Kasumi-1 (cell line): ENCODE results near the gene HYKK.
"Not testable (repeated sequence)": the region's sequence is repeated elsewhere in the genome, so short reads cannot be mapped to it uniquely, and the experiment has no call there.

Experiments used
- DNase-seq, 2 experiments: peaks; one replicate each; lab custom pipeline; 2025; lab: John Stamatoyannopoulos, UW

Gene HYKK

GRCh38 chr15:78506971-78507830, at the start of gene HYKK:
HYKK (plus strand) TSS chr15:78507577; CDS start chr15:78513089, 5,512 bp downstream.
- peak; percentile 97 to 98 for DNase-seq

- no peak for DNase-seq
These were observed 46.6 kb upstream of the HYKK start for GRCh38 chr15:78460737-78461136.

- no peak for DNase-seq
These were observed 46.0 kb upstream of the HYKK start for GRCh38 chr15:78461171-78461888.

- no peak for DNase-seq
These were observed 38.3 kb upstream of the HYKK start for GRCh38 chr15:78469031-78469430.

GRCh38 chr15:78477295-78477694, 30.1 kb upstream of the HYKK start:
- no peak for DNase-seq

GRCh38 chr15:78479650-78480049, 27.7 kb upstream of the HYKK start:
- no peak for DNase-seq

- DNase-seq, result no peak
These were observed 25.5 kb upstream of the HYKK start for GRCh38 chr15:78481917-78482316.

- DNase-seq, result no peak
These were observed 14.5 kb upstream of the HYKK start for GRCh38 chr15:78492872-78493271.

GRCh38 chr15:78501857-78502256, 5.5 kb upstream of the HYKK start:
- DNase-seq, result no peak

GRCh38 chr15:78502641-78503040, 4.7 kb upstream of the HYKK start:
- DNase-seq, result no peak

- DNase-seq, result no peak
These were observed 419 bp downstream of the HYKK start for GRCh38 chr15:78507831-78508160.

- DNase-seq, result no peak
These were observed 895 bp downstream of the HYKK start for GRCh38 chr15:78508272-78508671.

- no peak for DNase-seq
These were observed 2.4 kb downstream of the HYKK start for GRCh38 chr15:78509726-78510312.

GRCh38 chr15:78520035-78520434, 12.7 kb downstream of the HYKK start:
- DNase-seq, result not testable (repeated sequence)

- DNase-seq, result no peak
These were observed 16.9 kb downstream of the HYKK start for GRCh38 chr15:78524230-78524629.

GRCh38 chr15:78527325-78527724, 19.9 kb downstream of the HYKK start:
- no peak for DNase-seq

GRCh38 chr15:78533331-78533730, 26.0 kb downstream of the HYKK start:
- no peak for DNase-seq

- DNase-seq, result no peak
These were observed 28.8 kb downstream of the HYKK start for GRCh38 chr15:78536134-78536533.

- no peak for DNase-seq
These were observed 30.0 kb downstream of the HYKK start for GRCh38 chr15:78537266-78537905.

GRCh38 chr15:78538358-78538757, 31.0 kb downstream of the HYKK start:
- DNase-seq, result no peak

- DNase-seq, result not testable (repeated sequence)
These were observed 32.2 kb downstream of the HYKK start for GRCh38 chr15:78539464-78540140.
